Right lobe of liver (tissue), 6 donors: Measurements from ENCODE around the gene ADNP2. TPM values are rescaled to one million over a fixed set of nuclear protein-coding genes. Genes with fewer than 3 reads are reported as not detected.

ENCODE experiments used
- ATAC-seq, 4 donors: fragments of 200-7000 bp; cut with Tn5 transposase; one replicate each; pipeline ENCODE4 v1.9.1; 2020; ENCODE audit warnings: mild to moderate bottlenecking in 4 of 4, moderate library complexity in 4 of 4
- DNase-seq, 3 donors: peaks; one replicate each; pipeline ENCODE4 v3.0.0-alpha.2; 2020
- H3K27ac ChIP-seq, 3 donors: fragments of 200-600 bp; one replicate each; pipeline ENCODE4 v1.8.0; 2022
- H3K27me3 ChIP-seq, 2 donors: fragments of 200-600 bp; one replicate each; pipeline ENCODE4 v1.8.0; 2022
- H3K36me3 ChIP-seq, 4 donors: fragments of 200-600 bp; sonication (generic) in 1 of 4; one replicate each; pipeline versions ENCODE4 v1.5.1 to v1.8.0; 2017 to 2022; ENCODE audit warnings: control low read depth in 1 of 4
- H3K4me1 ChIP-seq, 4 donors: fragments of 200-600 bp; sonication (generic) in 1 of 4; one replicate each; pipeline versions ENCODE4 v1.5.1 to v1.8.0; 2017 to 2022; ENCODE audit warnings: control low read depth in 1 of 4
- H3K4me3 ChIP-seq, 3 donors: fragments of 200-600 bp; one replicate each; pipeline ENCODE4 v1.8.0; 2022
- H3K9me3 ChIP-seq, 4 donors: fragments of 200-600 bp; sonication (generic) in 1 of 4; one replicate each; pipeline versions ENCODE4 v1.5.1 to v1.8.0; 2017 to 2022; ENCODE audit warnings: control low read depth in 1 of 4
- POLR2A ChIP-seq: fragments of 450-650 bp; IDR thresholded peaks from one replicate; pipeline ENCODE4 v1.6.1; 2017; ENCODE audit warnings: antibody characterized with exemption, mild to moderate bottlenecking
- WGBS: methylation state at CpG from one replicate; pipeline ENCODE4 v1.1.6; 2018; ENCODE audit warnings: low coverage, low lambda C conversion rate; ENCODE audit not compliant: insufficient coverage; ENCODE audit errors: missing lambda C conversion rate; 5-methylcytosine and 5-hydroxymethylcytosine counted together
- intact Hi-C, 2 donors: fragments of 100-400 bp; cut with DNase I; formaldehyde crosslinking; loops; one replicate each; pipeline versions ENCODE4 v1.11.2 to v1.14.1; 2022
- total RNA-seq, 6 experiments: library from RNA; depleted of rRNA in 2 of 6; stranded (reverse); fragments of >200 nt in 2 of 6; fragmentation: NEBNext Ultra II Directional in 3 of 6; extraction: Animal tissue kit (Norgen Biotek cat#: 25700) in 3 of 6; gene quantifications; one replicate each; pipeline versions ENCODE4 v1.1.0 to v1.2.4, GENCODE V29; 2016 to 2023
- TF ChIP-seq, protein P1 (sequence below), 4 donors: fragments of 200-600 bp in 3 of 4; fragments of 450-650 bp in 1 of 4; IDR thresholded peaks; one replicate each; pipeline versions ENCODE4 v1.5.1 to v1.8.0; 2016 to 2022; ENCODE audit warnings: antibody characterized with exemption in 4 of 4, mild to moderate bottlenecking in 2 of 4
- donor health status: DM: no; HTN: yes; CAD: no.
- donor health status: DM: no; HTN: no; CAD: no.
- donor health status: DM: no; HTN: no; CAD: no.
- donor health status: DM: no; HTN: yes; CAD: no.
- donor health status: DM: no; HTN: yes; CAD: no.

ADNP2 gene
- total RNA-seq, 6 experiments from 2014 or later, result 4.4 to 9.9 (median 7.7) TPM

DNA sequence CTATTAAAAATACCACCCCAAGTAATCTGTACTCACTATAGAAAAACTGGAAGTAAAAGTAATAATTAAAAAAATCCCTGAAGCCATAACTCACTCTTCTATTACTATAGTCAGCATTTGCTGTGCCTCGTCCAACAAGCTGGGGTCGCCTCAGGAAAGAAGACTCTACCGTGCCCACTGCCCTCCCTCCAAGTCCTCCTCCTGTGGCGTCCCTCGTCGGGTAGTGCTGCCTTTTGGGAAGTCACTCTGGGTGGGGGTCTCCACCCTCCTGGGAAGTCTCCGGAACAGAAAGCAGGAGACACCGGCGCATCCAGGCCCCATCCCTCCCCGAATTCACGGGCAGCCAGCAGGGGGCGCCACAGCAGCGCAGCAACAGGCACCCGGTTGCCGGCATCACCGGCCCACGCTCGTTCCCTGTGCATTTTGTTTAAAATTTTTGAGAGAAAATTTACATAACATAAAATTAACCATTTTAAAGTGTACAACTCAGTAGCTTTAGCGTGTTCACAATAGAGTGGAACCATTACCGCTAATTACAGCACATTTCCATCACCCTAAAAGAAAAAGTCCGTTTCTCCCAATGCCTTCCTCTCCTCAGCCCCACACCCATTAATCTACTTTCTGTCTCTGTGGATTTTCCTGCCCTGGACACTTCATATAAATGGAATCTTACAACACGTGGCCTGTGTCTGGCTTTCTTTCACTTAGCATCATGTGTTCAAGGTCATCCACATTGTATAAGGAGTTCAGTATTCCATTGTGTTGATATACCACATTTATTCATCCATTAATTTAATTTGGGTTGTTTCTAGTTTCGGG lies 62.2 kb downstream of the ADNP2 start:
- H3K9me3 ChIP-seq, result no peaks in the 10 kb centered on the region
- WGBS, result 21% methylated on average over 18 of the region's 23 CpGs
- ATAC-seq, result peak; percentile 67 to 88 (median 79)
- DNase-seq, result peak in 2 of 3 donors; percentile 62 to 70
- no peak overlapping the region for H3K4me3 ChIP-seq
- no peaks in the 10 kb centered on the region for H3K4me1 ChIP-seq
- TF ChIP-seq, protein P1, sequence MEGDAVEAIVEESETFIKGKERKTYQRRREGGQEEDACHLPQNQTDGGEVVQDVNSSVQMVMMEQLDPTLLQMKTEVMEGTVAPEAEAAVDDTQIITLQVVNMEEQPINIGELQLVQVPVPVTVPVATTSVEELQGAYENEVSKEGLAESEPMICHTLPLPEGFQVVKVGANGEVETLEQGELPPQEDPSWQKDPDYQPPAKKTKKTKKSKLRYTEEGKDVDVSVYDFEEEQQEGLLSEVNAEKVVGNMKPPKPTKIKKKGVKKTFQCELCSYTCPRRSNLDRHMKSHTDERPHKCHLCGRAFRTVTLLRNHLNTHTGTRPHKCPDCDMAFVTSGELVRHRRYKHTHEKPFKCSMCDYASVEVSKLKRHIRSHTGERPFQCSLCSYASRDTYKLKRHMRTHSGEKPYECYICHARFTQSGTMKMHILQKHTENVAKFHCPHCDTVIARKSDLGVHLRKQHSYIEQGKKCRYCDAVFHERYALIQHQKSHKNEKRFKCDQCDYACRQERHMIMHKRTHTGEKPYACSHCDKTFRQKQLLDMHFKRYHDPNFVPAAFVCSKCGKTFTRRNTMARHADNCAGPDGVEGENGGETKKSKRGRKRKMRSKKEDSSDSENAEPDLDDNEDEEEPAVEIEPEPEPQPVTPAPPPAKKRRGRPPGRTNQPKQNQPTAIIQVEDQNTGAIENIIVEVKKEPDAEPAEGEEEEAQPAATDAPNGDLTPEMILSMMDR (IDR thresholded peaks at IDR 0.05), result peak; percentile 70 to 89 (median 86)
- TF ChIP-seq POLR2A, result no peak
- H3K27ac ChIP-seq, result no peak overlapping the region
- no peaks in the 10 kb centered on the region for H3K27me3 ChIP-seq
- intact Hi-C loops, result no loop called here
- no peaks in the 10 kb centered on the region for H3K36me3 ChIP-seq

DNA sequence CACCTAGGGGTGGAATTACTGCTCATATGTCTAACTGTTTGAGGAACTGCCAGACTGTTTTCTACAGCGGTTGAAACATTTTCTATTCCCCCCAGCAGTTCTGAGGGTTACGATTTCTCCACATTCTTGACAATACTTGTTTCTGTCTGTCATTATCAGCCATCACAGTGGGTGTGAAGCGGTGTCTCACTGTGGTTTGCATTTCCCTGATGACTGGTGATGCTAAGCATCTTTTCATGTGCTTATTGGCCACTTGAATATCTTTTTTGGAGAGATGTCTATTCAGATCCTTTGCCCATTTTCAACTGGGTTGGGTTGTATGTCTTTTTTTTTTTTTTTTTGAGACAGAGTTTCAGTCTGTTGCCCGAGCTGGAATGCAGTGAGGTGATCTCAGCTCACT lies 63.0 kb downstream of the ADNP2 start:
- Histone ChIP-seq H3K36me3 (no peaks in the 10 kb centered on the region), H3K27me3 (no peaks in the 10 kb centered on the region), H3K9me3 (no peaks in the 10 kb centered on the region), H3K4me3 (no peak overlapping the region), H3K4me1 (no peaks in the 10 kb centered on the region), H3K27ac (no peak overlapping the region)
- ATAC-seq, result no peak
- intact Hi-C loops, result no loop called here
- WGBS, result 72% methylated on average over 4 of the region's 4 CpGs
- no peak for TF ChIP-seq POLR2A
- TF ChIP-seq, protein P1 (IDR thresholded peaks at IDR 0.05), result no peak
- no peak for DNase-seq

DNA sequence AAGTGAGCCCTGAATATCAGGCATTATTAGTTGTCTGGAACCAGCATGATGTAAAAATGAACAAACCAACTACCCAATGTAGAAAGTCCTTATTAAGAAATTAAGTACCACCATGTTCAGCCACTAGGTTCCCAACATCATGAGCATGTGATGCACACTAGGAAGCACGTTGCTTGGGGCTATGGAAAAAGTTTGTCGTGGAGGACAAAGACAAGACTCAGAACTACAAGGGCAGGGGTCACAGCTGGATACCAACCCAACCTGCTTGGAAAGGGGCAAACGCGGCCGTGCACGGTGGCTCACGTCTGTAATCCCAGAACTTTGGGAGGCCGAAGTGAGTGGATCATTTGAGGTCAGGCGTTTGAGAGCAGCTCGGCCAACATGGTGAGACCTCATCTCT lies 64.0 kb downstream of the ADNP2 start:
- Histone ChIP-seq H3K9me3 (no peaks in the 10 kb centered on the region), H3K27ac (no peak overlapping the region), H3K4me1 (no peaks in the 10 kb centered on the region), H3K27me3 (no peaks in the 10 kb centered on the region), H3K4me3 (no peak overlapping the region), H3K36me3 (no peaks in the 10 kb centered on the region)
- DNase-seq, result no peak
- ATAC-seq, result no peak
- TF ChIP-seq, protein P1 (IDR thresholded peaks at IDR 0.05), result no peak
- no peak for TF ChIP-seq POLR2A
- intact Hi-C loops, result no loop called here
- 86% methylated on average over 2 of the region's 10 CpGs for WGBS

DNA sequence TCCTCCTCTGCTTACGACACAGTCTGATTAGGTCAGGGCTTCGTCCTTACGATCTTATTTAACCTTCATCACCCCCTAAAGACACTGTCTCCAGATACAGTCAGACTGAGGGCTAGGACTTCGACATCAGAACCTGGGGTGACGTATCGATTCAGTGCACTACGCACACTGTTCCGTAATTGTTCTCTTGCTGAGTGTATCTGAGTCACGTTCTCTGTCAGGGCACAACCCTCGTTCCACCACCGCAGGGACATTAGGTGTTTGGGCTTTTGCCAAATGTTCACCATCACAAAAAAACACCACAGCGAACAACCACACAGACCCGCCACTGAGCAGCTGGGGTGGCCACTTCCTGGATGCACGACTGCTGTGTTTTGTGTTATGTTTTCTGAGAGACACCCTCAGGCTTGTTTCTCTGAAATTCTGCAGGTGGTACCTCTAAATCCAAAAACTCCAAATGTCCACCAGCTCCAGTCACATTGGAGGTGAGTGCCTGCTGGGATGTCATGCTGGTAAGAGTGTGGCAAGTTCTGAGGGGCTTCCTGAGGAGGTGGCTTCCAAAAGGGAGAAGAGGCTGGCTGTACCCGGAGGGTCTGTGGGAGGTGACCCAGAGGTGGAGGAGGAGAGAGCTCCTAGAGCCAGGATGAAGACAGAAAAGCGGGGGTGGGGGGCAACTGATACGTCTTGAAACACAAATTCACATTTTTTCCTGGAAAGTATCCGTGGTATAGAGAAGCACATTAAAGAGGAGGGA lies 66.6 kb downstream of the ADNP2 start:
- H3K36me3 ChIP-seq, result no peaks in the 10 kb centered on the region
- H3K4me1 ChIP-seq, result no peaks in the 10 kb centered on the region
- H3K9me3 ChIP-seq, result no peaks in the 10 kb centered on the region
- no peak for DNase-seq
- H3K27me3 ChIP-seq, result no peaks in the 10 kb centered on the region
- TF ChIP-seq, protein P1 (IDR thresholded peaks at IDR 0.05), result no peak
- TF ChIP-seq POLR2A, result no peak
- peak in 1 of 4 donors; percentile 23 for ATAC-seq
- H3K4me3 ChIP-seq, result no peak overlapping the region
- WGBS, result 70% methylated on average over 13 of the region's 18 CpGs
- intact Hi-C loops, result no loop called here
- no peak overlapping the region for H3K27ac ChIP-seq
